ENCODE results near the gene FCGR3B.
"Not testable (repeated sequence)": the region's sequence is repeated elsewhere in the genome, so short reads cannot be mapped to it uniquely, and the experiment has no call there.

Gene FCGR3B

GRCh38 chr1:161638251-161638993 is 7.4 kb upstream of the FCGR3B start:
- DNase-seq: not testable (repeated sequence)

GRCh38 chr1:161636976-161637375 is 6.0 kb upstream of the FCGR3B start:
- DNase-seq: not testable (repeated sequence)

DNA sequence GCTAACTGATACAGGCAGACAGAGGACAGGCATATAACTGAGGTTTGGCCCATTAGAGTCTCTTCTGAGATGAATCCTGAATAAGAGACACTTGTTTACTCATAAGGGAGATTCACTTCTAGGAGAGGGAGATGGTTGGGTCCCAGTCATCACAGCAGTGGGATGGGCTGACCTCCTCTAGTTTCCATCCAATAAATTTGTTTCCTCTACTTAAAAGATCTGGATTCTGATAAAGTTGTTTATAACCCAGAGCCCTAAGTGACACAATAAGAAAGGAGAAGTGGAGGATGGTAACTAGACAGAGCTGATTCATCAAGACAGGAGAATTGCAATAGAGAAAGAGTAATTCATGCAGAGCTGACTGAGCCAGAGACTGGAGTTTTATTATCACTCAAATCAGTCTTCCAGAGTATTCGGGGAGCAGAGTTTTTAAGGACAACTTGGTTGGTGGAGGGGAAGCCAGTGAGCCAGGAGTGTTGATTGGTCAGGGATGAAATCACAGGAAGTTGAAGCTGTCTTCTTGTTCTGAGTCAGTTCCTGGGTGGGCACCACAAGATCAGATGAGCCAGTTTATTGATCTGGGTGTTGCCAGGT is 5.3 kb upstream of the FCGR3B start:
- not testable (repeated sequence) for DNase-seq

DNA sequence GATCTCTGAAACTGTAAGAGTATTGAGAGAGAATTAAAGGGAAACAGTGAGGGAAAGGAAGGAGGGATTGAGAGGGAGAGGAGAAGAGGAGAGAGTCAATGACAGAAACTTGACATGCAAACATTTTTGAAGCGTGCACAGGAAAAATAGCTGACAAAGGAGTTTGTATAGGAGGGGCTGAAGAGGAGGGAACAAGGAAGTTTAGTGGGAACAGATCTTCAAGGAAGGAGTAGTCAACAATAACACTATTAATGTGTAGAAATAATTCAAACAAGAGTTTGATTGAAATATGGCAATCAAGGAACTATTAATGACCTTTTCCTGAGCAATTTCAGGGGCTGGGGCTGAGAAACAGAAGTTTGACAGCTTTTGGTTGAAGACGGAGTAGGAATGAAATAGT is 4.0 kb upstream of the FCGR3B start:
- not testable (repeated sequence) for DNase-seq

- DNase-seq: not testable (repeated sequence)
Observed at GRCh38 chr1:161630128-161630742, 741 bp downstream of the FCGR3B start.

GRCh38 chr1:161626445-161627146 is 4.4 kb downstream of the FCGR3B start:
- DNase-seq: not testable (repeated sequence)

GRCh38 chr1:161624605-161625004 is 6.4 kb downstream of the FCGR3B start:
- DNase-seq: not testable (repeated sequence)

- not testable (repeated sequence) for DNase-seq
Observed at GRCh38 chr1:161623401-161624051, 7.5 kb downstream of the FCGR3B start.

- not testable (repeated sequence) for DNase-seq
Observed at GRCh38 chr1:161622054-161622453, 8.9 kb downstream of the FCGR3B start.

DNA sequence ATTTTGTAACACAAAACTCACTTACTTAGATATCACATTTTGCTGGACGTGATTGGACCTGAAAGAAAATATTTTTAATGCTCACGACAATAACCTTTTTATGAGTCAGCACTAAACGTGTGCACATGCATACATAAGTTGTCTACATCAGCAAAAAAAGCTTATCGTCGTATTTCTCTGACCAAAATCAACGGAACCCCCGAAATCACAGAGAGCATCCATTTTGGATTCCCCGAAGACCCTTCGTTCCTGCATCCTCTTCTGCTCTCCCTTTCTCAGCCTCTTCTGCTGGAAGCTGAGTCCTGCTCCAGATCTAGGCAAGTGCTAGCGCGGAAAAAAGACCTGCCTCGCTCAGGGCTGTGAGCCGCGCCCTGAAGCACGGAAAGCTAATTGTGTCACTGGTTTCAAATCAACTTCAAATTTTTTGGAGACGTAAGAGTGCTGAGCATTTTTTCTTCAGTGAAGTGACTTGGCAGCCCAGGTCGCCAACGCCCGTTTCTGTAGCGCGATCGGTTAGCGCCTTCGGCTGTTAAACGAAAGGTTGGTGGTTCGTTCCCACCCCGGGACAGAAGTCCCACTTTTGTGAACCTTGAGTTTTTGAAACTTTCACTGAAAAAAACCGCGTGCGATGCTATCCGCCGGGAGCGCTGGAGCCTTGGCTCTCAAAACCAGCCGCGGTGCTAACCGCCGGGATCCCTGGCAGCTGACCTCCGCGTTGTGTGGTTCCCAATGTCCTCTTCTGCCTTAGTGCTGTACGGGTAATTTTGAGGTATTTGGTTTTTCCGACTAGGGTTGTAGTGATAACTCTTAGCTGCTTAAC is 9.6 kb downstream of the FCGR3B start:
- DNase-seq: peak; percentile 35 to 83 (median 56)

- DNase-seq: not testable (repeated sequence)
Observed at GRCh38 chr1:161620399-161620798, 10.6 kb downstream of the FCGR3B start.

GRCh38 chr1:161618517-161618916 is 12.5 kb downstream of the FCGR3B start:
- DNase-seq: not testable (repeated sequence)

DNA sequence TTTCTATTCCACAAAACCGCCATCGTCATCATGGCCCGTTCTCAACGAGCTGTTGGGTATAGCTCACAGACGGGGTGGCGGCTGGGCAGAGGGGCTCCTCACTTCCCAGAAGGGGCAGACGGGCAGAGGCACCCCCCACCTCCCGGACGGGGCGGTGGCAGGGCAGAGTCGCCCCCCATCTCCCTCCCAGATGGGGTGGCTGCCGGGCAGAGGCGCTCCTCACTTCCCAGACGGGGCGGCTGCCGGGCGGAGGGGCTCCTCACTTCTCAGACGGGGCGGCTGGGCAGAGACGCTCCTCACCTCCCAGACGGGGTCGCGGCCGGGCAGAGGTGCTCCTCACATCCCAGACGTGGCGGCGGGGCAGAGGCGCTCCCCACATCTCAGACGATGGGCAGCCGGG is 14.6 kb downstream of the FCGR3B start:
- not testable (repeated sequence) for DNase-seq

- DNase-seq: not testable (repeated sequence)
Observed at GRCh38 chr1:161613142-161613514, 17.8 kb downstream of the FCGR3B start.

DNA sequence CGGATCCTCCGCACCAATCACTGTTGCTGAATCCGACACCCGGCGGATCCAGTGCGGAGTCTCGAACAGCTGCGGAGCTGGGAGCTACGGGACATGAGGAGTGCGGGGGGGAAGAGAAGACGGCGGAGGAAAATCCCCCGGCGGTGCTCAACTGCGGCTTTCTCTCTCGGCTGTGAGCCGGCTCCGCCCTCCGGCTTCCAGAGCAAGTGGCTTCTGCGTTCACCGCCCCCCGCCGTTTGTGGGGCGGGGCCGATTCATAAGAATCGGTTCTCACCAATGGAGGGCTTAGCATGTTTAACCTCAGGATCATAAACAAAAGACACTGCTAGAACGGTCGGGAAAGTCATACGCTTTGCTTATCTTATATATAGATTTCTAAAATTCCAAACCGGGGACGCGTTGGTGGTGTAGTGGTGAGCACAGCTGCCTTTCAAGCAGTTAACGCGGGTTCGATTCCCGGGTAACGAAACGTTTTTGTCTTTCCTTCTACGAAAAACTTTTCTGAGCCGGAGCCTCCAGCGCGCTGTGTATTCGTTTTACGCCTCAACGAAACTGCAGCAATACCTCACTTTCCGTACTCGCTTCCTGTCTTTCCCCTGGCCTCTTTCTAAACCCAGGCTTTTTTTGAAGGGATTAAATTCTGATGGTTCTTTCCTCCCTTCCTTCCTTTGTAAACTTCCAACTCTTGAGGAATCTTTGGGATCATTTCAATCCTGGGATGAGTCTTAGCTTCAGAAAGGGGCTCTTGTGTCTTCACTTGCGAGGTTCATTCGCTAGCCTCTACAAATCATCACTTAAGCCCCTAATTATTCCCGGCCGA is 18.4 kb downstream of the FCGR3B start:
- peak; percentile 57 to 92 (median 70) for DNase-seq

- DNase-seq: not testable (repeated sequence)
Observed at GRCh38 chr1:161611866-161612321, 19.1 kb downstream of the FCGR3B start.

- DNase-seq: not testable (repeated sequence)
Observed at GRCh38 chr1:161610198-161610597, 20.8 kb downstream of the FCGR3B start.

DNA sequence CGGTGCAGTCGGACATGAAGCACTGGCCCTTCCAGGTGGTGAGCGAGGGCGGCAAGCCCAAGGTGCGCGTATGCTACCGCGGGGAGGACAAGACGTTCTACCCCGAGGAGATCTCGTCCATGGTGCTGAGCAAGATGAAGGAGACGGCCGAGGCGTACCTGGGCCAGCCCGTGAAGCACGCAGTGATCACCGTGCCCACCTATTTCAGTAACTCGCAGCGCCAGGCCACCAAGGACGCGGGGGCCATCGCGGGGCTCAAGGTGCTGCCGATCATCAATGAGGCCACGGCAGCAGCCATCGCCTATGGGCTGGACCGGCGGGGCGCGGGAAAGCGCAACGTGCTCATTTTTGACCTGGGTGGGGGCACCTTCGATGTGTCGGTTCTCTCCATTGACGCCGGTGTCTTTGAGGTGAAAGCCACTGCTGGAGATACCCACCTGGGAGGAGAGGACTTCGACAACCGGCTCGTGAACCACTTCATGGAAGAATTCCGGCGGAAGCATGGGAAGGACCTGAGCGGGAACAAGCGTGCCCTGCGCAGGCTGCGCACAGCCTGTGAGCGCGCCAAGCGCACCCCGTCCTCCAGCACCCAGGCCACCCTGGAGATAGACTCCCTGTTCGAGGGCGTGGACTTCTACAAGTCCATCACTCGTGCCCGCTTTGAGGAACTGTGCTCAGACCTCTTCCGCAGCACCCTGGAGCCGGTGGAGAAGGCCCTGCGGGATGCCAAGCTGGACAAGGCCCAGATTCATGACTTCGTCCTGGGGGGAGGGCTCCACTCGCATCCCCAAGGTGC is 24.2 kb downstream of the FCGR3B start:
- not testable (repeated sequence) for DNase-seq

GRCh38 chr1:161605762-161606540 is 25.0 kb downstream of the FCGR3B start:
- not testable (repeated sequence) for DNase-seq

All from activated naive CD4-positive, alpha-beta T cell (primary cell).